OCI-LY7 (cell line): ENCODE data around the gene TAOK1.

Source experiments
- EZH2phosphoT487 ChIP-seq: fragments of 200-600 bp; sonication (generic); IDR thresholded peaks from 2 replicates; pipeline ENCODE4 v1.6.1; 2018; ENCODE audit warnings: low read depth, borderline replicate concordance, mild to moderate bottlenecking, mixed run types, antibody characterized with exemption, low read length, moderate library complexity, mixed read lengths
- TF ChIP-seq, protein P1 (sequence below): fragments of 200-600 bp; sonication (generic); conservative IDR thresholded peaks from 2 replicates; pipeline ENCODE4 v1.5.1; 2014; ENCODE audit warnings: mild to moderate bottlenecking, antibody characterized with exemption, low read length, moderate library complexity, mixed read lengths

DNA sequence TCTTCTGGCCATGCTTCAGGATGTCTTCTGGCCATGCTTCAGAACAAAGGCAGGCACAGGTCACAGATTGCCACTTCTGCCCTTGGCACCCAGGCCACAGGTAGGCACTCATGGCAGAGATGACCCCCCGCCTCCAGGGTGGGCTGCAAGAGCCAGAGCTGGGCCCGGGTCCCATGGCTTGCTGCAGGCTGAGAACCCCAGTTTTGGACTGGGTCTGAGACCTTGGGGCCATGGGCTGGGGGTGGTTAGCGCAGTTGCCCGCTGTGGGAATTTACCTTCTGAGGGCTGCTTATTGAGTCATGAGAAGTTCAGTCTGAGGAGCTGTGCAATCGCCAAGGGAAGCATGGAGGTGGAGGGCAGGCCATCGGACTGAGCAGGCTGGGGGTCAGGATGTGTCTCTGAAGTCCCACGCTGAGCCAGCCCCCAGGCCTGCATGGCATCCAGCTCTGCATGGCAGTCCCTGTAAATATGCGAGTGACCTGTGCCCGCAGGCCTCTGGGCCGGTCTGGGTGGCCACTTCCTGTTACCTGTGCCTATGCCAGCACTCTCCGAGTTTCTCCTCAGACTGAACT is 204.4 kb downstream of the TAOK1 start:
- TF ChIP-seq, protein P1, sequence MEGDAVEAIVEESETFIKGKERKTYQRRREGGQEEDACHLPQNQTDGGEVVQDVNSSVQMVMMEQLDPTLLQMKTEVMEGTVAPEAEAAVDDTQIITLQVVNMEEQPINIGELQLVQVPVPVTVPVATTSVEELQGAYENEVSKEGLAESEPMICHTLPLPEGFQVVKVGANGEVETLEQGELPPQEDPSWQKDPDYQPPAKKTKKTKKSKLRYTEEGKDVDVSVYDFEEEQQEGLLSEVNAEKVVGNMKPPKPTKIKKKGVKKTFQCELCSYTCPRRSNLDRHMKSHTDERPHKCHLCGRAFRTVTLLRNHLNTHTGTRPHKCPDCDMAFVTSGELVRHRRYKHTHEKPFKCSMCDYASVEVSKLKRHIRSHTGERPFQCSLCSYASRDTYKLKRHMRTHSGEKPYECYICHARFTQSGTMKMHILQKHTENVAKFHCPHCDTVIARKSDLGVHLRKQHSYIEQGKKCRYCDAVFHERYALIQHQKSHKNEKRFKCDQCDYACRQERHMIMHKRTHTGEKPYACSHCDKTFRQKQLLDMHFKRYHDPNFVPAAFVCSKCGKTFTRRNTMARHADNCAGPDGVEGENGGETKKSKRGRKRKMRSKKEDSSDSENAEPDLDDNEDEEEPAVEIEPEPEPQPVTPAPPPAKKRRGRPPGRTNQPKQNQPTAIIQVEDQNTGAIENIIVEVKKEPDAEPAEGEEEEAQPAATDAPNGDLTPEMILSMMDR: 0 out of 2 replicates have a peak, but pooled peaks have one; percentile 1
- no peak for TF ChIP-seq EZH2phosphoT487
